GM20000 (cell line): Measurements from ENCODE around the gene CLTCL1.

ENCODE experiments used
- DNase-seq: peaks from one replicate; pipeline ENCODE4 v3.0.0; 2012; ENCODE audit warnings: low spot score
- TF ChIP-seq, protein P1 (sequence below): IDR thresholded peaks from 2 replicates; pipeline ENCODE4 v1.5.1; 2012; ENCODE audit warnings: mild to moderate bottlenecking, control low read depth; ENCODE audit errors: extremely low read depth, missing control alignments

CLTCL1 gene

DNA sequence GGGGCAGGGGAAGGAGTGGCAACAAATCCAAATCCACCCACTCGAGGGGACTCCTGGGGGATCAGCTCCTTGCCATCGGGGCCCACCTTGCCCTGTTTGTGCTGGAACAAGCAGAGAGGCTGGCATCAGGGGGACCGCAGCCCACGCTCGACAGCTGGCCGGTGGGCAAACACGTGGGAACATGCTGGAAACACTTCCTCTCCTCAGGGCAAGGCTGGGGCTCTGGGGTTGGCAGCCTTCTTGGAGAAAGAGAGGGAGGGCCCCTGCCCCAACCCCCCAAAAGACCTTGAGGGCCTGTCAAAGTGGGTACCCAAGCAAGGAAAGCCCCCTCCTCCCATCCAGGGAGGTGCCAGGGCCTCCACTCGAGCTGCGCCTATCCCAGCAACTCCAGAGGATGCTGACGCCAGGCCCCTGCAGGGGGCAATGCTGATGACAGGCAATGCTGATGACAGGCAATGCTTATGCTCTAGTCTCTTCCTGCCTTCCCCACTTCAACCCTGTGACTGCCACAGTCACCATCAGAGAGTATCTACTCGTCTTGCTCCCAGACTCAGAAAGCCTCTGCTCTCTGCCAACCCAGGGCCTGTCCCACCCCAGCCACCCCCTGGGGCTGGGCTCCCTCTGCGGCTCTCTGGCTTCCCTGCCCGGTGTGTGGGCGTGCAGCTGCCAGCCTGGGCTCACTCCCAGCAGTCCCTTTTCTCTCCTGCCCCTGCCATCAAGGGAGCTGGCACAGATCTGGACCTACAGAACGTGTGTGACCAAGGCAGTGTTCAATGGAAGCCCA is 153.1 kb downstream of the CLTCL1 start:
- DNase-seq = no peak
- TF ChIP-seq, protein P1, sequence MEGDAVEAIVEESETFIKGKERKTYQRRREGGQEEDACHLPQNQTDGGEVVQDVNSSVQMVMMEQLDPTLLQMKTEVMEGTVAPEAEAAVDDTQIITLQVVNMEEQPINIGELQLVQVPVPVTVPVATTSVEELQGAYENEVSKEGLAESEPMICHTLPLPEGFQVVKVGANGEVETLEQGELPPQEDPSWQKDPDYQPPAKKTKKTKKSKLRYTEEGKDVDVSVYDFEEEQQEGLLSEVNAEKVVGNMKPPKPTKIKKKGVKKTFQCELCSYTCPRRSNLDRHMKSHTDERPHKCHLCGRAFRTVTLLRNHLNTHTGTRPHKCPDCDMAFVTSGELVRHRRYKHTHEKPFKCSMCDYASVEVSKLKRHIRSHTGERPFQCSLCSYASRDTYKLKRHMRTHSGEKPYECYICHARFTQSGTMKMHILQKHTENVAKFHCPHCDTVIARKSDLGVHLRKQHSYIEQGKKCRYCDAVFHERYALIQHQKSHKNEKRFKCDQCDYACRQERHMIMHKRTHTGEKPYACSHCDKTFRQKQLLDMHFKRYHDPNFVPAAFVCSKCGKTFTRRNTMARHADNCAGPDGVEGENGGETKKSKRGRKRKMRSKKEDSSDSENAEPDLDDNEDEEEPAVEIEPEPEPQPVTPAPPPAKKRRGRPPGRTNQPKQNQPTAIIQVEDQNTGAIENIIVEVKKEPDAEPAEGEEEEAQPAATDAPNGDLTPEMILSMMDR = no peak

DNA sequence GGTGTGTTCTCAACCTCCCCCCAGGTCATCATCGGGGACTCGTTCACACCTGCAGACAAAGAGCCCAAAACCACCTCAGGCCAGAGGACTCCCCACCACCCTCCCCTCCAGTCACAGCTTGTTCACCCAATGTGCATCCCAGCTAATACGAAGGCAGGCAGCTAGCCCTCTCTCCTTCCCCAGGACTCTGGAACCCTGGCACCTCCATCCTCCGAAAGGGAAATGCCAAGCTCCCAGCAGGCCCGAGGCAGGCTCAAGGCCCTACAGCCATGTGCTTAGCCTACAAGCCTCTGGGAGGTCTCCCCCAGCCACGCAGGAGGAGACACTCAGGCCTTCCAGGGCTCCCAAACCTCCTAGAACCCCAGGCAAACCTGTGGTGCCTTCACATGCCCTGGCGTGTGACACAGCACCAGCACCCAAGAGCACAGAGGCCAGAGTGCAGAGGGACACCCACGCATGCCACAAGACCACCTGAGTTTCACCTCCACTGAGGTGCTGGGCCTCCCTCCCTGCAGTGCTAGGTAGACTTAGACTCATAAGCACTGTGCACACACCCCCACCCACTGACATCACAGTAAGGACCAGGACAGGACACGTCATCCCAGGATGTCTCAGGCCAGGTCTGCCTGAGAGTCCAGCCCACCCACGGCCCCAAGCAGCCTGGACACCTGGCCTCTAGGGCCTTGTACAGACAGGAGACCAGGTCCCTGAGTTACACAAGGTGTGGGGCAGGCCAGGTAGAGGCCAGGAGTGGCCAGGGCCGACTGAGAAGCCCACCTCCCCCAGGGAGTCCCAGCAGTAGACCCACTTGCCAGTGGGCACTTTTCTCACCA is 153.9 kb downstream of the CLTCL1 start:
- TF ChIP-seq, protein P1 = no peak
- no peak for DNase-seq

- TF ChIP-seq, protein P1 = no peak
- no peak for DNase-seq
Observed at GRCh38 chr22:19136915-19137314, 154.6 kb downstream of the CLTCL1 start.

DNA sequence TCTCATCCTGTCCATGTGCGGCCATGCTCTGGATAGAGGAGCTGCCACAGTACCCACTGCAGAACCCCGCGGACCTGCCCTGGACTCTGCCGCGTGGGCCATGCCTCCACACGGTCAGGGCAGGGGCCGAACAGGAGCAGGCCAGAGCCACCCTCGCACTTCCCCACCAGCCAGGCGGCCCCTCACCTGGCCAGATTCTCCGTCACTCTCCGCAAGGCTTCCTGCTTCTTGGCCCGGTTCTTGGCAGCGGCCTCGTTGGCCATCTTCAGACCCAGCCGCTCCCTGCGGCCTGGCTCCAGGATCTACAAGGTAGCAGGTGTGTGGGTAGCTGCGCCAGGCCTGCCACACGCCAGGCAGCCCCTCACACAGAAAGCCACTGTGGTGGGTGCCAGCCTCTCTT is 156.6 kb downstream of the CLTCL1 start:
- TF ChIP-seq, protein P1 = no peak
- DNase-seq = no peak

GRCh38 chr22:19134176-19134831 is 157.2 kb downstream of the CLTCL1 start:
- TF ChIP-seq, protein P1 = no peak
- DNase-seq = no peak

GRCh38 chr22:19133561-19133960 is 158.0 kb downstream of the CLTCL1 start:
- no peak for DNase-seq
- TF ChIP-seq, protein P1 = no peak

- TF ChIP-seq, protein P1 = no peak
- no peak for DNase-seq
Observed at GRCh38 chr22:19132693-19133400, 158.7 kb downstream of the CLTCL1 start.
